Liver (tissue), 9 donors: ENCODE results near the gene CAT. TPM values are rescaled to one million over a fixed set of nuclear protein-coding genes. Genes with fewer than 3 reads are reported as not detected.

Source experiments
- DNase-seq: peaks from one replicate; pipeline ENCODE4 v3.0.0-alpha.2; 2017; ENCODE audit warnings: low spot score
- H3K27ac ChIP-seq, 2 donors: one replicate each; pipeline ENCODE4 v1.7.0; 2013; ENCODE audit warnings: inconsistent platforms in 2 of 2, low read length in 2 of 2, control low read depth in 1 of 2, low read depth in 1 of 2, mild to moderate bottlenecking in 1 of 2
- H3K27me3 ChIP-seq, 4 donors: one replicate each; pipeline versions ENCODE4 v1.6.1 to v1.7.0; 2013; ENCODE audit warnings: low read length in 3 of 4, inconsistent platforms in 1 of 4, mild to moderate bottlenecking in 1 of 4, moderate library complexity in 1 of 4; ENCODE audit not compliant: control insufficient read depth in 4 of 4, insufficient read depth in 4 of 4
- H3K36me3 ChIP-seq, 4 donors: one replicate each; pipeline versions ENCODE4 v1.6.1 to v1.7.0; 2013; ENCODE audit warnings: low read length in 3 of 4, mild to moderate bottlenecking in 3 of 4, low read depth in 1 of 4, moderate library complexity in 1 of 4; ENCODE audit not compliant: control insufficient read depth in 4 of 4, insufficient read depth in 3 of 4
- H3K4me1 ChIP-seq, 4 donors: one replicate each; pipeline versions ENCODE4 v1.6.1 to v1.7.0; 2013; ENCODE audit warnings: low read length in 3 of 4, mild to moderate bottlenecking in 3 of 4, moderate library complexity in 1 of 4; ENCODE audit not compliant: control insufficient read depth in 4 of 4, insufficient read depth in 4 of 4
- H3K4me3 ChIP-seq, 3 donors: one replicate each; pipeline versions ENCODE4 v1.6.1 to v1.7.0; 2013; ENCODE audit warnings: low read length in 3 of 3, control low read depth in 1 of 3, low read depth in 1 of 3, mild to moderate bottlenecking in 1 of 3
- H3K9ac ChIP-seq, 2 donors: one replicate each; pipeline ENCODE4 v1.7.0; 2013; ENCODE audit warnings: low read length in 2 of 2, mild to moderate bottlenecking in 2 of 2, moderate library complexity in 2 of 2, control low read depth in 1 of 2, low read depth in 1 of 2
- H3K9me3 ChIP-seq, 4 donors: one replicate each; pipeline versions ENCODE4 v1.6.1 to v1.7.0; 2013; ENCODE audit warnings: low read length in 3 of 4; ENCODE audit not compliant: control insufficient read depth in 4 of 4
- EGR1 ChIP-seq, 2 donors: IDR thresholded peaks; 2 replicates each; pipeline ENCODE4 v1.6.1; 2016 to 2018; ENCODE audit warnings: antibody characterized with exemption in 2 of 2, low read depth in 2 of 2
- HNF4A ChIP-seq, 2 donors: conservative IDR thresholded peaks; 2 replicates each; pipeline ENCODE4 v1.6.1; 2016; ENCODE audit warnings: antibody characterized with exemption in 2 of 2, mild to moderate bottlenecking in 2 of 2
- HNF4G ChIP-seq: IDR thresholded peaks from 2 replicates; pipeline ENCODE4 v1.6.1; 2016; ENCODE audit warnings: antibody characterized with exemption
- MAX ChIP-seq: IDR thresholded peaks from 2 replicates; pipeline ENCODE4 v1.6.1; 2016; ENCODE audit warnings: antibody characterized with exemption
- RAD21 ChIP-seq, 2 donors: IDR thresholded peaks; 2 replicates each; pipeline ENCODE4 v1.6.1; 2016; ENCODE audit warnings: antibody characterized with exemption in 2 of 2, mild to moderate bottlenecking in 2 of 2
- REST ChIP-seq: IDR thresholded peaks from 2 replicates; pipeline ENCODE4 v1.6.1; 2016; ENCODE audit warnings: antibody characterized with exemption, mild to moderate bottlenecking
- TAF1 ChIP-seq: conservative IDR thresholded peaks from 2 replicates; pipeline ENCODE4 v1.6.1; 2016; ENCODE audit warnings: antibody characterized with exemption, mild to moderate bottlenecking
- WGBS: extraction: QIAGEN DNeasy Blood & Tissue Kit; methylation state at CpG from one replicate; pipeline ENCODE4 v1.1.7; 2013; 5-methylcytosine and 5-hydroxymethylcytosine counted together
- polyA plus RNA-seq, 2 donors: library from polyadenylated mRNA; stranded (reverse) in 1 of 2; unstranded in 1 of 2; fragments of 200-250 nt in 1 of 2; fragments of >200 nt in 1 of 2; fragmentation: Nextera tagmentation in 1 of 2; extraction: Ambion mirVana in 1 of 2; gene quantifications; one replicate each; pipeline versions ENCODE4 v1.2.1 to v1.2.3, GENCODE V29; 2013 to 2015
- total RNA-seq, 2 donors: library from RNA; depleted of rRNA; stranded (reverse); fragments of >200 nt; gene quantifications; one replicate each; pipeline ENCODE4 v1.2.3, GENCODE V29; 2014
- TF ChIP-seq, protein P1 (sequence below): fragments of 150-350 bp; IDR thresholded peaks from 2 replicates; pipeline ENCODE4 v1.5.1; 2017; ENCODE audit warnings: improper control_type of control experiment, low read depth, low read length; ENCODE audit not compliant: missing input control
- TF ChIP-seq, protein P2 (sequence below): IDR thresholded peaks from 2 replicates; pipeline ENCODE4 v1.6.1; 2016; ENCODE audit warnings: antibody characterized with exemption
- donor health status: healthy.
- donor health status: healthy.
- donor health status: healthy.
- donor health status: healthy.
- donor health status: healthy.

The CAT gene
- total and polyA plus RNA-seq, 4 donors = 270 to 620 (median 388) TPM

DNA sequence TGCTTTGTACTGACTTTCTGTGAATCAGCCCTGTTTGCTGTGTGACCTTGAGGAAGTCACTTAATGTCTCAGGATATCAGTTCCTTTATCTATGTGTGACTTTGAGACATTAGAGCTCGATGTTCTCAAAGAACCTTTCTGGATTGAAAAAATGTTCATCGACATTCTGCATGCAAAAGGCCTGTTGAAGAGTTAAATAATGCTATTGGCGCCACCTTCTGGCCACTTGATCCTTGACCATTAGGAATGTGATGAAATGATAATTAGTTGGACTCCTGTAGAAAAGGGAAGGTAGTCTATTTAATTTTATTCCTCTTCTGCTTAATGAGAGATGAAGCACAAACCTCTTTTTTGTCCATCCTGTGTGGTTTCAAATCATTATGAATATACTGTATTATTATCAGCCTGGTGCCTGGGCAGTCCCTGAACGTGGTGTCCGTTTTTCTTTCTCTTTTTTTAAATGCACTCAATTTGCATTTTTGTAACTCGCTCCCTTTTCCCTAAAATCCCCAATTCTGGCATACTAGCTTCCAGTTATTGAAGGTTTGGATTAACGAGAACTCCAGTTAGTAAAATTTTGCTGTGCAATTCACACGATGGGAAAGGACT lies 54.2 kb downstream of the CAT start:
- TF ChIP-seq, protein P1, sequence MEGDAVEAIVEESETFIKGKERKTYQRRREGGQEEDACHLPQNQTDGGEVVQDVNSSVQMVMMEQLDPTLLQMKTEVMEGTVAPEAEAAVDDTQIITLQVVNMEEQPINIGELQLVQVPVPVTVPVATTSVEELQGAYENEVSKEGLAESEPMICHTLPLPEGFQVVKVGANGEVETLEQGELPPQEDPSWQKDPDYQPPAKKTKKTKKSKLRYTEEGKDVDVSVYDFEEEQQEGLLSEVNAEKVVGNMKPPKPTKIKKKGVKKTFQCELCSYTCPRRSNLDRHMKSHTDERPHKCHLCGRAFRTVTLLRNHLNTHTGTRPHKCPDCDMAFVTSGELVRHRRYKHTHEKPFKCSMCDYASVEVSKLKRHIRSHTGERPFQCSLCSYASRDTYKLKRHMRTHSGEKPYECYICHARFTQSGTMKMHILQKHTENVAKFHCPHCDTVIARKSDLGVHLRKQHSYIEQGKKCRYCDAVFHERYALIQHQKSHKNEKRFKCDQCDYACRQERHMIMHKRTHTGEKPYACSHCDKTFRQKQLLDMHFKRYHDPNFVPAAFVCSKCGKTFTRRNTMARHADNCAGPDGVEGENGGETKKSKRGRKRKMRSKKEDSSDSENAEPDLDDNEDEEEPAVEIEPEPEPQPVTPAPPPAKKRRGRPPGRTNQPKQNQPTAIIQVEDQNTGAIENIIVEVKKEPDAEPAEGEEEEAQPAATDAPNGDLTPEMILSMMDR = peak; percentile 69
- TF ChIP-seq EGR1 (IDR thresholded peaks at IDR 0.05; ENCODE audit: low read depth in 2 of 2) (no peak), RAD21 (IDR thresholded peaks at IDR 0.05) (peak; percentile 86 to 90), HNF4A (conservative IDR thresholded peaks at IDR 0.05) (peak in 1 of 2 donors; percentile 16)
- H3K9ac ChIP-seq = peak overlapping the region in 1 of 2 donors; percentile 50
- peak; percentile 75 for DNase-seq

GRCh38 chr11:34493468-34493867 lies 54.7 kb downstream of the CAT start:
- no peaks in the 10 kb centered on the region for H3K9me3 ChIP-seq
- TF ChIP-seq MAX (no peak), REST (no peak), TAF1 (no peak), HNF4G (no peak)
- TF ChIP-seq, protein P2, sequence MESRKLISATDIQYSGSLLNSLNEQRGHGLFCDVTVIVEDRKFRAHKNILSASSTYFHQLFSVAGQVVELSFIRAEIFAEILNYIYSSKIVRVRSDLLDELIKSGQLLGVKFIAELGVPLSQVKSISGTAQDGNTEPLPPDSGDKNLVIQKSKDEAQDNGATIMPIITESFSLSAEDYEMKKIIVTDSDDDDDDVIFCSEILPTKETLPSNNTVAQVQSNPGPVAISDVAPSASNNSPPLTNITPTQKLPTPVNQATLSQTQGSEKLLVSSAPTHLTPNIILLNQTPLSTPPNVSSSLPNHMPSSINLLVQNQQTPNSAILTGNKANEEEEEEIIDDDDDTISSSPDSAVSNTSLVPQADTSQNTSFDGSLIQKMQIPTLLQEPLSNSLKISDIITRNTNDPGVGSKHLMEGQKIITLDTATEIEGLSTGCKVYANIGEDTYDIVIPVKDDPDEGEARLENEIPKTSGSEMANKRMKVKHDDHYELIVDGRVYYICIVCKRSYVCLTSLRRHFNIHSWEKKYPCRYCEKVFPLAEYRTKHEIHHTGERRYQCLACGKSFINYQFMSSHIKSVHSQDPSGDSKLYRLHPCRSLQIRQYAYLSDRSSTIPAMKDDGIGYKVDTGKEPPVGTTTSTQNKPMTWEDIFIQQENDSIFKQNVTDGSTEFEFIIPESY = no peak
- no peak overlapping the region for H3K4me3 ChIP-seq
- 67% methylated on average over 8 of the region's 8 CpGs for WGBS
- H3K9ac ChIP-seq = no peak overlapping the region
- H3K4me1 ChIP-seq = peaks cover 0 to 21% (median 14%) of the 10 kb centered on the region in 4 donors
- no peaks in the 10 kb centered on the region for H3K36me3 ChIP-seq
- H3K27ac ChIP-seq = no peak overlapping the region
- H3K27me3 ChIP-seq = no peaks in the 10 kb centered on the region
- no peak for DNase-seq

More for the DNA sequence above, 54.2 kb downstream of the CAT start:
- H3K4me1 ChIP-seq = peaks cover 0 to 21% (median 14%) of the 10 kb centered on the region in 4 donors
- no peaks in the 10 kb centered on the region for H3K9me3 ChIP-seq
- no peaks in the 10 kb centered on the region for H3K27me3 ChIP-seq
- 35% methylated on average over 8 of the region's 8 CpGs for WGBS
- H3K4me3 ChIP-seq = no peak overlapping the region
- H3K36me3 ChIP-seq = no peaks in the 10 kb centered on the region
- no peak overlapping the region for H3K27ac ChIP-seq
